ENCODE results near the gene ETFA. TPM values are rescaled to one million over a fixed set of nuclear protein-coding genes. Genes with fewer than 3 reads are reported as not detected.

ETFA gene
- total and polyA plus RNA-seq, 9 of the 15 experiments (the other 6 are each of a cell fraction or from before 2014, with no cell fraction given): 130 to 543 (median 232) TPM

GRCh38 chr15:76190751-76191538, 120.3 kb downstream of the ETFA start (continued):
- TF ChIP-seq REST (IDR thresholded peaks at IDR 0.05; ENCODE audit: borderline replicate concordance): peak; percentile 77
- TF ChIP-seq REST (CRISPR knock-in tag; IDR thresholded peaks at IDR 0.05; ENCODE audit: low read depth): no peak
- no peak for TF ChIP-seq POLR2AphosphoS2 (IDR thresholded peaks at IDR 0.05; ENCODE audit: low read length)
- TF ChIP-seq SMC3 (conservative IDR thresholded peaks at IDR 0.05; ENCODE audit: insufficient read depth, low read depth, low read length): peak; percentile 89
- TF ChIP-seq DEAF1 (CRISPR knock-in tag; IDR thresholded peaks at IDR 0.05): peak; percentile 70
- 0 out of 2 replicates have a peak, but pooled peaks have one; percentile 46 for TF ChIP-seq NR4A1 (CRISPR knock-in tag; IDR thresholded peaks at IDR 0.05)
- no peak for TF ChIP-seq NR4A1 (tag; IDR thresholded peaks at IDR 0.05)
- TF ChIP-seq XRCC3 (IDR thresholded peaks at IDR 0.05): no peak
- TF ChIP-seq DPF2 (IDR thresholded peaks at IDR 0.05): no peak
- TF ChIP-seq JUND (IDR thresholded peaks at IDR 0.05; ENCODE audit: borderline replicate concordance, low read depth, low read length): 0 out of 2 replicates have a peak, but pooled peaks have one; percentile 19
- no peak for TF ChIP-seq JUND (tag; IDR thresholded peaks at IDR 0.05; ENCODE audit: borderline replicate concordance, low read depth, low read length)
- TF ChIP-seq YBX1 (IDR thresholded peaks at IDR 0.05): no peak
- TF ChIP-seq RFX5 (IDR thresholded peaks at IDR 0.05; ENCODE audit: low read depth, low read length): no peak
- peak; percentile 84 to 95 for TF ChIP-seq RAD21 (CRISPR knock-in tag; conservative IDR thresholded peaks at IDR 0.05 in 1 of 2, IDR thresholded peaks at IDR 0.05 in 1 of 2)
- TF ChIP-seq YY1 (IDR thresholded peaks at IDR 0.05; ENCODE audit: borderline replicate concordance in 1 of 3, control insufficient read depth in 1 of 3, extremely low read depth in 1 of 3, insufficient read depth in 3 of 3, insufficient read length in 1 of 3, insufficient replicate concordance in 2 of 3, low read depth in 1 of 3, low read length in 2 of 3): peak in 1 of 3 experiments; percentile 36
- no peak for TF ChIP-seq KLF1 (tag; IDR thresholded peaks at IDR 0.05)
- 0 out of 2 replicates have a peak, but pooled peaks have one; percentile 28 for TF ChIP-seq L3MBTL2 (IDR thresholded peaks at IDR 0.05)
